ENCODE results near the gene DCAF10.
"Not testable (repeated sequence)": the region's sequence is repeated elsewhere in the genome, so short reads cannot be mapped to it uniquely, and the experiment has no call there.

Gene DCAF10

GRCh38 chr9:37880916-37881479 is 80.4 kb downstream of the DCAF10 start:
- TF ChIP-seq ZFP3 (CRISPR knock-in tag; IDR thresholded peaks at IDR 0.05) (no peak), OSR1 (CRISPR knock-in tag; IDR thresholded peaks at IDR 0.05) (no peak), ZFP30 (CRISPR knock-in tag; IDR thresholded peaks at IDR 0.05) (no peak), ARNTL (CRISPR knock-in tag; IDR thresholded peaks at IDR 0.05; ENCODE audit: borderline replicate concordance, low read depth) (no peak), ESRRG (CRISPR knock-in tag; IDR thresholded peaks at IDR 0.05) (no peak), TOX (CRISPR knock-in tag; IDR thresholded peaks at IDR 0.05; ENCODE audit: borderline replicate concordance) (no peak), ZC3H10 (CRISPR knock-in tag; IDR thresholded peaks at IDR 0.05) (no peak), SNAI2 (CRISPR knock-in tag; IDR thresholded peaks at IDR 0.05) (no peak), PATZ1 (CRISPR knock-in tag; IDR thresholded peaks at IDR 0.05; ENCODE audit: borderline replicate concordance) (no peak), TCF4 (CRISPR knock-in tag; IDR thresholded peaks at IDR 0.05; ENCODE audit: borderline replicate concordance) (no peak)
- ATAC-seq = no peak

GRCh38 chr9:37887977-37888583 is 87.5 kb downstream of the DCAF10 start:
- not testable (repeated sequence) for ATAC-seq

- no peak for ATAC-seq
Observed at GRCh38 chr9:37889536-37889935, 88.9 kb downstream of the DCAF10 start.

GRCh38 chr9:37891042-37891441 is 90.4 kb downstream of the DCAF10 start:
- ATAC-seq = not testable (repeated sequence)

More at GRCh38 chr9:37889536-37889935, 88.9 kb downstream of the DCAF10 start:
- TF ChIP-seq ARNTL (CRISPR knock-in tag; IDR thresholded peaks at IDR 0.05; ENCODE audit: borderline replicate concordance, low read depth) = no peak

GRCh38 chr9:37892063-37892462 is 91.5 kb downstream of the DCAF10 start:
- ATAC-seq = no peak
- TF ChIP-seq CSDC2 (CRISPR knock-in tag; IDR thresholded peaks at IDR 0.05) (no peak), CREB5 (CRISPR knock-in tag; IDR thresholded peaks at IDR 0.05; ENCODE audit: low read depth) (no peak), TCF4 (CRISPR knock-in tag; IDR thresholded peaks at IDR 0.05; ENCODE audit: borderline replicate concordance) (no peak)

GRCh38 chr9:37897665-37898064 is 97.1 kb downstream of the DCAF10 start:
- TF ChIP-seq TCF4 (CRISPR knock-in tag; IDR thresholded peaks at IDR 0.05; ENCODE audit: borderline replicate concordance) (no peak), TSHZ2 (CRISPR knock-in tag; IDR thresholded peaks at IDR 0.05) (no peak), ZNF70 (CRISPR knock-in tag; IDR thresholded peaks at IDR 0.05) (no peak), CREB5 (CRISPR knock-in tag; IDR thresholded peaks at IDR 0.05; ENCODE audit: low read depth) (no peak), POU6F1 (CRISPR knock-in tag; IDR thresholded peaks at IDR 0.05; ENCODE audit: borderline replicate concordance, low read depth) (no peak)
- no peak for ATAC-seq

Data from SK-N-SH treated with all-trans-retinoic acid at 6 μM for 48 hours (cell line).